ENCODE results near the gene ZNF277. TPM values are rescaled to one million over a fixed set of nuclear protein-coding genes. Genes with fewer than 3 reads are reported as not detected.

The ZNF277 gene
- total RNA-seq, 1 experiment from 2014 or later = 19.9 TPM

- ChIA-PET CTCF (interaction anchor here (0.6 kb wide), 1 partner anchor 150 kb away, joined by 3 read pairs; no protein-coding TSS in a partner anchor), POLR2A (no interaction called here)
- TF ChIP-seq CTCF (IDR thresholded peaks at IDR 0.05; ENCODE audit: unreplicated experiment) = no peak
- Mint-ChIP-seq H3K36me3 (ENCODE audit: insufficient read depth, unreplicated experiment) (peaks cover 5% of the 10 kb centered on the region), H3K9me3 (ENCODE audit: unreplicated experiment) (no peaks in the 10 kb centered on the region), H3K27me3 (ENCODE audit: insufficient read depth, unreplicated experiment) (no peaks in the 10 kb centered on the region), H3K4me3 (ENCODE audit: unreplicated experiment) (no peak overlapping the region), H3K27ac (ENCODE audit: low read depth, unreplicated experiment) (no peak overlapping the region), H3K4me1 (ENCODE audit: insufficient read depth, unreplicated experiment) (peaks cover 16% of the 10 kb centered on the region)
- DNase-seq (ENCODE audit: unreplicated experiment) = no peak
- intact Hi-C loops (cut with micrococcal nuclease) = no loop called here
- BruUV-seq (replicated peaks) = no TSS peak
Observed at GRCh38 chr7:112234147-112234546, 27.7 kb downstream of the ZNF277 start.

GRCh38 chr7:112236597-112236996 is 30.1 kb downstream of the ZNF277 start:
- peaks cover 7% of the 10 kb centered on the region for H3K9me3 Mint-ChIP-seq (ENCODE audit: unreplicated experiment)
- peaks cover 5% of the 10 kb centered on the region for H3K36me3 Mint-ChIP-seq (ENCODE audit: insufficient read depth, unreplicated experiment)
- TF ChIP-seq CTCF (IDR thresholded peaks at IDR 0.05; ENCODE audit: unreplicated experiment) = no peak
- no peak for DNase-seq (ENCODE audit: unreplicated experiment)
- H3K4me1 Mint-ChIP-seq (ENCODE audit: insufficient read depth, unreplicated experiment) = peaks cover 16% of the 10 kb centered on the region
- H3K27me3 Mint-ChIP-seq (ENCODE audit: insufficient read depth, unreplicated experiment) = no peaks in the 10 kb centered on the region
- ChIA-PET CTCF (interaction anchor here (1.1 kb wide), 1 partner anchor 30 kb away, joined by 3 read pairs; the partner anchor contains the start of gene ZNF277), POLR2A (interaction anchor here (1.2 kb wide), 2 partner anchors 9 to 32 kb away, joined by 3 read pairs; no protein-coding TSS in a partner anchor)
- H3K4me3 Mint-ChIP-seq (ENCODE audit: unreplicated experiment) = no peak overlapping the region
- no TSS peak for BruUV-seq (replicated peaks)
- H3K27ac Mint-ChIP-seq (ENCODE audit: low read depth, unreplicated experiment) = no peak overlapping the region
- intact Hi-C loops (cut with micrococcal nuclease) = no loop called here

GRCh38 chr7:112238330-112238729 is 31.8 kb downstream of the ZNF277 start:
- TF ChIP-seq CTCF (IDR thresholded peaks at IDR 0.05; ENCODE audit: unreplicated experiment) = no peak
- H3K4me3 Mint-ChIP-seq (ENCODE audit: unreplicated experiment) = no peak overlapping the region
- POLR2A ChIA-PET = interaction anchor here (0.6 kb wide), 1 partner anchor 36 kb away, joined by 3 read pairs; no protein-coding TSS in a partner anchor
- no peak overlapping the region for H3K27ac Mint-ChIP-seq (ENCODE audit: low read depth, unreplicated experiment)
- DNase-seq (ENCODE audit: unreplicated experiment) = peak; percentile 3
- CTCF ChIA-PET = no interaction called here
- no peaks in the 10 kb centered on the region for H3K27me3 Mint-ChIP-seq (ENCODE audit: insufficient read depth, unreplicated experiment)
- H3K4me1 Mint-ChIP-seq (ENCODE audit: insufficient read depth, unreplicated experiment) = peaks cover 16% of the 10 kb centered on the region
- H3K36me3 Mint-ChIP-seq (ENCODE audit: insufficient read depth, unreplicated experiment) = peaks cover 5% of the 10 kb centered on the region
- intact Hi-C loops (cut with micrococcal nuclease) = no loop called here
- BruUV-seq (replicated peaks) = no TSS peak
- peaks cover 7% of the 10 kb centered on the region for H3K9me3 Mint-ChIP-seq (ENCODE audit: unreplicated experiment)

- Mint-ChIP-seq H3K4me1 (ENCODE audit: insufficient read depth, unreplicated experiment) (peaks cover 16% of the 10 kb centered on the region), H3K4me3 (ENCODE audit: unreplicated experiment) (no peak overlapping the region), H3K27ac (ENCODE audit: low read depth, unreplicated experiment) (no peak overlapping the region), H3K36me3 (ENCODE audit: insufficient read depth, unreplicated experiment) (peaks cover 5% of the 10 kb centered on the region), H3K9me3 (ENCODE audit: unreplicated experiment) (peaks cover 7% of the 10 kb centered on the region), H3K27me3 (ENCODE audit: insufficient read depth, unreplicated experiment) (no peaks in the 10 kb centered on the region)
- DNase-seq (ENCODE audit: unreplicated experiment) = peak; percentile 75
- intact Hi-C loops (cut with micrococcal nuclease) = no loop called here
- TF ChIP-seq CTCF (IDR thresholded peaks at IDR 0.05; ENCODE audit: unreplicated experiment) = no peak
- POLR2A ChIA-PET = interaction anchor here (0.5 kb wide), 1 partner anchor 211 kb away, joined by 3 read pairs; no protein-coding TSS in a partner anchor
- BruUV-seq (replicated peaks) = no TSS peak
- CTCF ChIA-PET = interaction anchor here (0.6 kb wide), 1 partner anchor 16 kb away, joined by 3 read pairs; no protein-coding TSS in a partner anchor
Observed at GRCh38 chr7:112238852-112239610, 32.5 kb downstream of the ZNF277 start.

Data from MCF 10A (cell line).